ENCODE measurements around the gene INPP5D. TPM values are rescaled to one million over a fixed set of nuclear protein-coding genes. Genes with fewer than 3 reads are reported as not detected.

The INPP5D gene
- total RNA-seq, 1 experiment from 2014 or later: 2.3 TPM

GRCh38 chr2:233026198-233026813, 33.8 kb upstream of the INPP5D start:
- ChIA-PET POLR2A (ENCODE audit: low non-redundant PET) (no interaction called here), CTCF (no interaction called here)
- H3K27me3 ChIP-seq (replicated peaks; ENCODE audit: insufficient read depth, low read depth, low read length, poor library complexity): no peaks in the 10 kb centered on the region
- H3K27ac ChIP-seq (ENCODE audit: low read depth, low read length, poor library complexity, severe bottlenecking): no peak overlapping the region
- H3K4me1 ChIP-seq (ENCODE audit: insufficient read depth, low read length, poor library complexity, severe bottlenecking): no peaks in the 10 kb centered on the region
- no peak for DNase-seq (ENCODE audit: low spot score)
- intact Hi-C loops (cut with micrococcal nuclease; ENCODE audit: unreplicated experiment): loop anchor here (10.0 kb wide), 1 partner anchor 422 kb away; no protein-coding TSS in a partner anchor
- H3K4me3 ChIP-seq (ENCODE audit: low read depth, low read length, poor library complexity, severe bottlenecking): no peak overlapping the region
- TF ChIP-seq CTCF (conservative IDR thresholded peaks at IDR 0.05; ENCODE audit: low read depth, low read length) (no peak), EZH2 (IDR thresholded peaks at IDR 0.05; ENCODE audit: borderline replicate concordance, low read depth, low read length, poor library complexity, severe bottlenecking) (no peak)
- no peaks in the 10 kb centered on the region for H3K9me3 ChIP-seq (ENCODE audit: low read depth, low read length, poor library complexity, severe bottlenecking)
- H3K36me3 ChIP-seq (ENCODE audit: insufficient read depth, low read length, poor library complexity, severe bottlenecking): no peaks in the 10 kb centered on the region
- no TSS peak for BruUV-seq (replicated peaks)

DNA sequence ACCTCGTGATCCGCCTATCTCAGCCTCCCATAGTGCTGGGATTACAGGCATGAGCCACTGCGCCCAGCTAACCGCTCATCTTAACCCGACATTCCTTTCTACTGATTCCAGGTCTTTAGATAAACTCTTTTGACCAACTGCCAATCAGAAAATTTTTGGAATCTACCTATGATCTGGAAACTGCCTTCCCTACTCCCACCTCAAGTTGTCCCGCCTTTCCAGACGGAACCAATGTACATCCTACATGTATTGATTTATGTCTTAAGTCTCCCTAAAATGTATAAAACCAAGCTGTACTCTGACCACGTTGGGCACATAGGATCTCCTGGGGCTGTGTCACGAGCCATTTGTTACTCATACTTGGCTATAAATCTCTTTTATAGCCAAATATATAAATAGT, 30.8 kb upstream of the INPP5D start:
- TF ChIP-seq EZH2 (IDR thresholded peaks at IDR 0.05; ENCODE audit: borderline replicate concordance, low read depth, low read length, poor library complexity, severe bottlenecking) (no peak), CTCF (conservative IDR thresholded peaks at IDR 0.05; ENCODE audit: low read depth, low read length) (no peak)
- H3K36me3 ChIP-seq (ENCODE audit: insufficient read depth, low read length, poor library complexity, severe bottlenecking): no peaks in the 10 kb centered on the region
- DNase-seq (ENCODE audit: low spot score): no peak
- no peaks in the 10 kb centered on the region for H3K27me3 ChIP-seq (replicated peaks; ENCODE audit: insufficient read depth, low read depth, low read length, poor library complexity)
- no peaks in the 10 kb centered on the region for H3K9me3 ChIP-seq (ENCODE audit: low read depth, low read length, poor library complexity, severe bottlenecking)
- BruUV-seq (replicated peaks): no TSS peak
- H3K4me1 ChIP-seq (ENCODE audit: insufficient read depth, low read length, poor library complexity, severe bottlenecking): no peaks in the 10 kb centered on the region
- no peak overlapping the region for H3K27ac ChIP-seq (ENCODE audit: low read depth, low read length, poor library complexity, severe bottlenecking)
- intact Hi-C loops (cut with micrococcal nuclease; ENCODE audit: unreplicated experiment): loop anchor here (2.0 to 10.0 kb wide), 2 partner anchors 177 to 425 kb away; no protein-coding TSS in a partner anchor
- ChIA-PET POLR2A (ENCODE audit: low non-redundant PET) (no interaction called here), CTCF (interaction anchor here (0.5 to 0.9 kb wide), 2 partner anchors 23 to 71 kb away, joined by 3 to 4 read pairs; no protein-coding TSS in a partner anchor)
- H3K4me3 ChIP-seq (ENCODE audit: low read depth, low read length, poor library complexity, severe bottlenecking): no peak overlapping the region

- CTCF ChIA-PET: no interaction called here
- BruUV-seq (replicated peaks): no TSS peak
Measured at GRCh38 chr2:233031556-233032500, 28.3 kb upstream of the INPP5D start.

More at GRCh38 chr2:233031556-233032500, 28.3 kb upstream of the INPP5D start:
- no peaks in the 10 kb centered on the region for H3K36me3 ChIP-seq (ENCODE audit: insufficient read depth, low read length, poor library complexity, severe bottlenecking)
- H3K27ac ChIP-seq (ENCODE audit: low read depth, low read length, poor library complexity, severe bottlenecking): no peak overlapping the region
- no peak overlapping the region for H3K4me3 ChIP-seq (ENCODE audit: low read depth, low read length, poor library complexity, severe bottlenecking)
- no peaks in the 10 kb centered on the region for H3K4me1 ChIP-seq (ENCODE audit: insufficient read depth, low read length, poor library complexity, severe bottlenecking)
- intact Hi-C loops (cut with micrococcal nuclease; ENCODE audit: unreplicated experiment): no loop called here
- no peak for TF ChIP-seq CTCF (conservative IDR thresholded peaks at IDR 0.05; ENCODE audit: low read depth, low read length)
- no peak for TF ChIP-seq EZH2 (IDR thresholded peaks at IDR 0.05; ENCODE audit: borderline replicate concordance, low read depth, low read length, poor library complexity, severe bottlenecking)
- no peaks in the 10 kb centered on the region for H3K27me3 ChIP-seq (replicated peaks; ENCODE audit: insufficient read depth, low read depth, low read length, poor library complexity)
- no peak for DNase-seq (ENCODE audit: low spot score)
- H3K9me3 ChIP-seq (ENCODE audit: low read depth, low read length, poor library complexity, severe bottlenecking): no peaks in the 10 kb centered on the region
- POLR2A ChIA-PET (ENCODE audit: low non-redundant PET): no interaction called here

Data from A673 (cell line).